ENCODE results near the gene MAZ. TPM values are rescaled to one million over a fixed set of nuclear protein-coding genes. Genes with fewer than 3 reads are reported as not detected.

Gene MAZ
- total and polyA plus RNA-seq, 2 of the 13 experiments (the other 11 are each of a cell fraction or from before 2014, with no cell fraction given) = 203 to 277 TPM

- no peak for TF ChIP-seq ZNF850 (CRISPR knock-in tag; conservative IDR thresholded peaks at IDR 0.05)
- TF ChIP-seq BHLHE40 (IDR thresholded peaks at IDR 0.05; ENCODE audit: low read length) = no peak
- peak; percentile 92 for TF ChIP-seq AGO2 (optimal IDR thresholded peaks at IDR 0.05; ENCODE audit: low read depth, low read length)
- TF ChIP-seq MAZ (IDR thresholded peaks at IDR 0.05; ENCODE audit: borderline replicate concordance, low read depth, low read length) = no peak
- TF ChIP-seq MAZ (CRISPR knock-in tag; IDR thresholded peaks at IDR 0.05; ENCODE audit: low read depth) = no peak
- TF ChIP-seq HOXA3 (CRISPR knock-in tag; IDR thresholded peaks at IDR 0.05) = peak; percentile 10; the same call in 1 of the 2 replicates
- TF ChIP-seq, protein P1, sequence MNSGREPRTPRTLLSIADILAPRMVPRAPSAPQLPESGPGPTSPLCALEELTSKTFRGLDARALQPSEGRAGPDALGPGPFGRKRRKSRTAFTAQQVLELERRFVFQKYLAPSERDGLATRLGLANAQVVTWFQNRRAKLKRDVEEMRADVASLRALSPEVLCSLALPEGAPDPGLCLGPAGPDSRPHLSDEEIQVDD (CRISPR knock-in tag; IDR thresholded peaks at IDR 0.05; ENCODE audit: borderline replicate concordance) = no peak
These were observed 3.7 kb downstream of the MAZ start (continued) for GRCh38 chr16:29809850-29810698.

- Histone ChIP-seq H3K79me2 (ENCODE audit: insufficient read depth, low read length) (peaks cover 22% of the 10 kb centered on the region), H3K27ac (ENCODE audit: extremely low read length, insufficient read depth, low read length) (peak overlapping the region; percentile 53), H3K4me1 (ENCODE audit: insufficient read depth, low read length) (peaks cover 77% of the 10 kb centered on the region), H3K9ac (ENCODE audit: insufficient read depth, low read depth, low read length) (no peak overlapping the region), H3K27me3 (ENCODE audit: control insufficient read depth in 1 of 2, insufficient read depth in 2 of 2, low read length in 2 of 2) (peaks cover 0 to 12% of the 10 kb centered on the region in 2 experiments; a peak in 2 of 5 replicates), H3K9me3 (ENCODE audit: low read length) (no peaks in the 10 kb centered on the region), H4K20me1 (ENCODE audit: insufficient read depth, low read length) (peaks cover 23% of the 10 kb centered on the region; the same call in 1 of the 2 replicates), H3K4me3 (replicated peaks in 1 of 3; ENCODE audit: insufficient read depth in 1 of 3, low read depth in 2 of 3, low read length in 3 of 3) (peak overlapping the region in 1 of 3 experiments; percentile 75; a peak in 1 of 6 replicates), H3K4me2 (ENCODE audit: low read depth, low read length) (peak overlapping the region; percentile 95), H2AFZ (ENCODE audit: low read length) (no peak overlapping the region), H3K36me3 (replicated peaks in 1 of 2; ENCODE audit: control insufficient read depth in 1 of 2, insufficient read depth in 2 of 2, low read length in 2 of 2) (peaks cover 6 to 26% of the 10 kb centered on the region in 2 experiments)
- POLR2A ChIA-PET = interaction anchor here (1.0 to 4.3 kb wide), 6 partner anchors 10 to 111 kb away, joined by 3 to 26 read pairs (median 13); partner anchors contain the start of genes ASPHD1, KIF22, MVP and SEZ6L2
- ATAC-seq (no peak; the same call in 1 of the 3 replicates), FAIRE-seq (no peak), DNase-seq (ENCODE audit: low spot score) (no peak)
- intact Hi-C loops (cut with micrococcal nuclease; ENCODE audit: unreplicated experiment) = loop anchor here (2.0 kb wide), 1 partner anchor 210 kb away; no protein-coding TSS in a partner anchor
- CTCF ChIA-PET (ENCODE audit: low intra/inter-chr PET ratio, low total read pairs) = no interaction called here
- BruUV-seq (replicated peaks) = TSS peak; percentile 74
- WGBS (ENCODE audit: low lambda C conversion rate) = 40% methylated on average over 9 of the region's 9 CpGs
- in situ Hi-C loops (cut with HindIII; ENCODE audit: extremely low pct_ligation_motif_present, low pct_unique_long_range_greater_than_20kb) = loop anchor here (25.0 kb wide), 1 partner anchor 852 kb away; the partner anchor contains the start of genes FBRS and PRR14
- 0 out of 2 replicates have a peak, but pooled peaks have one; percentile 50 for TF ChIP-seq ZNF235 (CRISPR knock-in tag; IDR thresholded peaks at IDR 0.05; ENCODE audit: borderline replicate concordance)
- no peak for TF ChIP-seq LRRFIP1 (CRISPR knock-in tag; conservative IDR thresholded peaks at IDR 0.05)
- no peak for TF ChIP-seq MTF2 (CRISPR knock-in tag; IDR thresholded peaks at IDR 0.05; ENCODE audit: borderline replicate concordance)
- no peak for TF ChIP-seq NFKBIZ (CRISPR knock-in tag; IDR thresholded peaks at IDR 0.05)
- TF ChIP-seq ZNF749 (CRISPR knock-in tag; IDR thresholded peaks at IDR 0.05; ENCODE audit: borderline replicate concordance) = 0 out of 2 replicates have a peak, but pooled peaks have one; percentile 30
- TF ChIP-seq ZNF362 (CRISPR knock-in tag; IDR thresholded peaks at IDR 0.05; ENCODE audit: borderline replicate concordance) = peak; percentile 35
- peak; percentile 55; the same call in 1 of the 2 replicates for TF ChIP-seq MEIS1 (CRISPR knock-in tag; IDR thresholded peaks at IDR 0.05; ENCODE audit: borderline replicate concordance)
These were observed 4.4 kb downstream of the MAZ start for GRCh38 chr16:29810699-29811169.

Data from HepG2 (cell line).